Epidermal melanocyte (primary cell): ENCODE measurements around the gene TNFSF18.
"Not testable (repeated sequence)": the region's sequence is repeated elsewhere in the genome, so short reads cannot be mapped to it uniquely, and the experiment has no call there.

ENCODE experiments used
- DNase-seq: peaks from one replicate; pipeline ENCODE4 v3.0.0; 2011; ENCODE audit warnings: low spot score; ENCODE audit not compliant: insufficient read length

The TNFSF18 gene

GRCh38 chr1:173050865-173051264, at the start of gene TNFSF18:
TNFSF18 (minus strand) TSS chr1:173050941; CDS start chr1:173050896, 45 bp downstream.
- no peak for DNase-seq

- no peak for DNase-seq
Measured at GRCh38 chr1:173099166-173099565, 48.4 kb upstream of the TNFSF18 start.

GRCh38 chr1:173098117-173098516, 47.4 kb upstream of the TNFSF18 start:
- no peak for DNase-seq

- DNase-seq = no peak
Measured at GRCh38 chr1:173097001-173097400, 46.3 kb upstream of the TNFSF18 start.

- no peak for DNase-seq
Measured at GRCh38 chr1:173095632-173096031, 44.9 kb upstream of the TNFSF18 start.

- DNase-seq = no peak
Measured at GRCh38 chr1:173094541-173094940, 43.8 kb upstream of the TNFSF18 start.

- no peak for DNase-seq
Measured at GRCh38 chr1:173093691-173094445, 43.1 kb upstream of the TNFSF18 start.

GRCh38 chr1:173084292-173084691, 33.6 kb upstream of the TNFSF18 start:
- no peak for DNase-seq

GRCh38 chr1:173082913-173083312, 32.2 kb upstream of the TNFSF18 start:
- no peak for DNase-seq

GRCh38 chr1:173074217-173074616, 23.5 kb upstream of the TNFSF18 start:
- DNase-seq = not testable (repeated sequence)

- no peak for DNase-seq
Measured at GRCh38 chr1:173064011-173064410, 13.3 kb upstream of the TNFSF18 start.

- DNase-seq = no peak
Measured at GRCh38 chr1:173063171-173063570, 12.4 kb upstream of the TNFSF18 start.

GRCh38 chr1:173062150-173062938, 11.6 kb upstream of the TNFSF18 start:
- peak; percentile 16 for DNase-seq

- no peak for DNase-seq
Measured at GRCh38 chr1:173058556-173058955, 7.8 kb upstream of the TNFSF18 start.

GRCh38 chr1:173057984-173058383, 7.2 kb upstream of the TNFSF18 start:
- DNase-seq = no peak

GRCh38 chr1:173056365-173056764, 5.6 kb upstream of the TNFSF18 start:
- no peak for DNase-seq

- no peak for DNase-seq
Measured at GRCh38 chr1:173052681-173053196, 2.0 kb upstream of the TNFSF18 start.

- no peak for DNase-seq
Measured at GRCh38 chr1:173049322-173049633, 1.5 kb downstream of the TNFSF18 start.

- no peak for DNase-seq
Measured at GRCh38 chr1:173048621-173049321, 2.0 kb downstream of the TNFSF18 start.

- no peak for DNase-seq
Measured at GRCh38 chr1:173044656-173045055, 6.1 kb downstream of the TNFSF18 start.

GRCh38 chr1:173043253-173043652, 7.5 kb downstream of the TNFSF18 start:
- no peak for DNase-seq

- no peak for DNase-seq
Measured at GRCh38 chr1:173042806-173043205, 7.9 kb downstream of the TNFSF18 start.
